Dedifferentiated amniotic fluid mesenchymal stem cell (primary cell): ENCODE results near the gene CFAP74.
"Not testable (repeated sequence)": the region's sequence is repeated elsewhere in the genome, so short reads cannot be mapped to it uniquely, and the experiment has no call there.

ENCODE experiments used
- DNase-seq: peaks from one replicate; pipeline ENCODE4 v3.0.0-alpha.2; 2016; ENCODE audit errors: extremely low spot score

CFAP74 gene

GRCh38 chr1:1899266-1899966 lies 104.2 kb downstream of the CFAP74 start:
- no peak for DNase-seq

DNA sequence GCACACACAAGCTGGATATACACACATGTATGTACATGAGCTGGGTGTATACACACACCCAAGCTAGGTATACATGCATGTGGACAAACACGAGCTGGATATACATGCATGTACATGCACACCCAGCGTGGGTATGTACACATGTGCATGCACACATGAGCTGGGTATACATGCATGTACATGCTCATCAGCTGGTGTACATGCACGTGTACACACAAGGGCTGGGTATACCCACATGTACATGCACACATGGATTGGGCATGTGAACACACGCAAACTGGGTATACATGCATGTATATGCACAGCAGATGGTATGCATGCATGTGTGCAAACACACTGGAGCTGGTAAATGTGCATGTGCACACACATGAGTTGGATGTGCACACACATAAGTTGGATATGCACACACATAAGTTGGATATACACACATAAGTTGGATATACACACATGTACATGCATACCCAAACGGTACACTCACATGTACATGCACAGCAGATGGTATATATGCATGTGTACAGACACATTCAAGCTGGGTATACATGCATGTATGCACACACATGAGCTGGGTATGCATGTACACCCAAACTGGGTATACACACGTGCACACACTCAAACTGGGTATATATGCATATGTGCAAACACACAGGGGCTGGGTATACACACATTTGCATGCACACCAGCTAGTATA lies 105.2 kb downstream of the CFAP74 start:
- no peak for DNase-seq

DNA sequence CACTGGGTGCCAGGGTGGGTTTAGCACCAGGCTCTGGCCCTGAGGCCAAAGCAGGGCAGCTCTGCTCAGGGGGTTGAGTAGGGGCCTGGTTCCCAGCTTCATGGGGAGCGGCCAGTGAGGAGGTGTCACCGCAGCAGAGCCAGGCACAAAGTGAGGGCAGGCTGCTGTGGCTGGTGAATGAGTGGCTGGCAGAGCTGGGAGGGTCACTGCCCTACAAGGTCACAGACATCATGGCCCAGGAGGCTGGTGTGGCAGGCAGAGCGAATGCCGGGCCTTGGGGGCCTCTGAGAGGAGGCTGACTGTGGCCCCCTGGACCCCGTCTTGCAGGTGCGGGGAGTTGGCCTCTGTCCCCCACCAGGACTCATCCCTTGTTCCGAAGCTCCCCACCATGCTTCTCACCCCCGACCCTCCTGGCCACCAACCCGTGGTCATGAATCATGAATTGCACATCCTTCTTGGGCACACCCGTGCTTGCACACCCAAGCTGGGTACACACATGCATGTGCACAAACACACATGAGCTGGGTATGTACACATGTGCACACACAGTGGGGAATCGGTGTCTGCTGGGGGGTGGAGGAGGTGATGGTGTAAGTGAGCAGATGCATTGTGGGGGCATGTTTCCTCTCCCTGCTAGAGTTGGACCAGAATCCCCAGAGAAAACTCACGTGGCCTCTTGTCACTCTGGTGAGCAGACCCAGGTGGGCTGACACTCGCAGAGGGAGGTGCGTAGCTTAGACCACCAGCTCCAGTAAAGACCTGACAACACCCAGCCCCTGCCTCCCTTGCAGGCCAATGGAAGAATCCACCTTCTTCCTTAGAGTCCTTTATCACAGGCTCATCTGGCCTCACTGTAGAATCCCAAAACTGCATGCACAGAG lies 107.9 kb downstream of the CFAP74 start:
- DNase-seq: no peak

GRCh38 chr1:1895060-1895418 lies 108.5 kb downstream of the CFAP74 start:
- no peak for DNase-seq

- DNase-seq: no peak
Measured at GRCh38 chr1:1894354-1895059, 109.1 kb downstream of the CFAP74 start.

DNA sequence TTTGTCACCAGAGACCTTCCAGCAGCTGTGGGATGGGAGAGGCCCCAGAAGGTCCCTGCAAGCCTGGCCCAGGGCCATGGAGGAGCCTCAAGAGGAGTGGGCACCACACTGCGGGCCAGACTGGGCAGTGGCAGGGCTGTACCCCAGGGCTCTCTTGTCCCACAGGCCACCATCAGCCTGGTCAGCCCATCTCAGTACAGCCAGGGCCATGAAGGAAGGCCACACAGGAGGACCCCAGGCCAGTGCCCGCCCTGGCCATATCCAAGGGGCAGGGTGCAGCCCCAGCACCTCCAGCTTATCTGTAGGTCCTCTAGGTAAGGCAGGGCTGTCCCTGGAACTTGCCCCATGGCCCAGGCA lies 109.6 kb downstream of the CFAP74 start:
- DNase-seq: no peak

DNA sequence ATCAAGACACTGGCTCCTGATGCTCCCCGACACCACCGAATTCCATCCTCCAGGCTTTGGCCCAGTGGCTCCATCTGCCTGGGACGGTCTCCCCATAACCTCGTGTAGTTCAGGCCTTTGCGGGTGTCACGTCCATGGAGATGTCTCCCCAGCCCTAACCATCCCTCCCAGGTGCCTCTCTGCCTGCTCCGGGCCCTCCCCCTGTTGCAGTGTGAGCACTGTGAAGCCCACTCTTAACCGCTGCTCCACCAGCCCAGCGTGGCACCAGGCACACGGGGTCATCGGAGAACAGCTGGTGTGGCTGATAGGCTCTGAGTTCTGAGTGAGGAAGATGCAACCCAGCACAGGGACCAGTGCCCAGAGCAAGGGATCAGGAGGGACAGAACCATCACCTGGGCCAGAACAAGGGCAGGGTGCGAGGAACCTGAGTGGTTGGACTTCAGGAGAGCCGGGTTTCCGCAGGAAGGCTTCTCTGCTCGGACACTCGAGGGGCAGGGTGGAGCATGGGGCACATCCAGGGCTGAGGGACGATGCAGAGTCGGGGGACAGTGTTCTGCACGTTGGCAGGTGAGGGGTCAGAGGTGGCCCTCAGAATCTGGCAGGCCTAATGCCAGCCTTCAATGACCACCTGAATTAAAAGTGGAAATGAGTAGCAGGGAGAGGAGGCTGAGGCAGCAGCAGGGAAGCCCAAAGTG lies 110.1 kb downstream of the CFAP74 start:
- no peak for DNase-seq

GRCh38 chr1:1892763-1893120 lies 110.8 kb downstream of the CFAP74 start:
- no peak for DNase-seq

DNA sequence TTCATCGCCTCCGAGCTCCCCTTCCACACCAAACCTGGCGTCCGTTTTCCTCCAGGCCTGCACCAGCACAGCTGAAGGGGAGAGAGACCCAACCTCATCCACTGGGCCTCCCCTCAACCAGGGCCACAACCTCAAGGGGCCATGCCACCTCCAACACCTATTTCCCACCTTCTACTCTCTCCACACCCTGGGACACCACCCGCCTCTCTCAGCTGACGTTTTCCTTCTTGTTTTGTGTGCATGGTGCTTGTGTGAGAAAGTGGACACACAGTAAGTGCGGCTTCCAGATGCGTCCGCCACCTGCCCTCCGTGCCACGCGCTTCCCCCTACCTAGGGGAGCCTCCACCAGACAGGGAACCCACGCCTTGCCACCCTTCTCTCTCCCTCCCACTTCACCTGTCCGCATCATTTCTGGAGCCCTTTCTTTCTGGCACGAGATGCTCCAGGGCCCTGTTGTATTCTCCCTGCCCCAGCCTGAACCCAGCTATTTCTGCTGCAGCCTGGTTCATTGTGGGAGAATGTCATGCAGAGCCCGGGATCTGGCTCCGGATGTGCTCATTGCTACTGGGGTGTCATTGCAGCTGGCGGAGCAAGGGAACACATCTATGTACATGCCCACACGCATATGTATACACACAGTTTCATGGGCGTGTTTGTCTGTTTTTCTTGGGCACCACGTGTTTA lies 111.4 kb downstream of the CFAP74 start:
- DNase-seq: no peak

GRCh38 chr1:1891349-1892078 lies 112.1 kb downstream of the CFAP74 start:
- no peak for DNase-seq

DNA sequence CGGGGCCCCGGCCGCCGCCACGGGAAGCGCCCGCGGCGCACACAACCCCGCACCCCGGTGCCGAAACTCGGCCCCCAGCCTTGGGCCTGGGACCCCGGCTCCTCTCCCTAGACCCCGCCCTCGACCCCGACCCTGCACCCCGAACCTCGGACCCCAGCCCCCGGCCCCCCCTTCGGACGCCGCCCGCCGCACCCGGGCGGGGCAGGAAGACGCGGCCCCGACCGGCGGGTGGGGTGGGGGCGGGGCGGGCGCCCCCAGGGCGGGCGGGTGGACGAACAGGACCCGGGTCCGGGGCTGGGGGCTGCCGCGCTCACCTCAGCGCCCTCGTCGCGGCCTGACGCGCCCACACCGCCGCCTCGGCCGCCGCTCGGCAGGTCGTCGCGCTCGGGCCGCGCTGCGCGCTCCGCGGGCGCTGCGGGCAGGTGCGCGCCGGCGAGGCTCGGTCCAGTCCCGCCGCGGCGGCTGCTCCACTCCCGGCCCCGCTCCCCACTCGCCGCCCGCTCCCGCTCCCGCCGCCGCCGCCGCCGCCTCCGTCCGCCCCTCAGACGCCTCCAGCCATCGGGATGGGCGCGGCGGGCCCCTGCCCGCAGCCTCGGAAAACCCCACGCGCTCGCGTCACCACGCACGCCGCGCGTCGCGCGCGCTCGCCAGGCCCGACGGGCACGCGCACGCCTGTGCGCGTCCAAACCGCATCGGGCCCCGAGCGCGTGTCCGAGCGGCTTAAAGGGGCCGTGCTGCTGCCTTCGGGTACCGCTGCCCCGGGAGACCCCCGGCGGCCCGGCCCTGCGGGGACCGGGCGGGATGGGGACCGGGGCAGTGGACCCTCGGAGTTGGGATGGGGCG lies 112.9 kb downstream of the CFAP74 start, which contains the start of gene GNB1:
Gene GNB1, minus strand, starts transcription at position 582 of the 843 bp plus-strand sequence. CDS start 65,634 bp downstream, outside the sequence.
- DNase-seq: peak; percentile 70

- no peak for DNase-seq
Measured at GRCh38 chr1:1889847-1890505, 113.6 kb downstream of the CFAP74 start.

DNA sequence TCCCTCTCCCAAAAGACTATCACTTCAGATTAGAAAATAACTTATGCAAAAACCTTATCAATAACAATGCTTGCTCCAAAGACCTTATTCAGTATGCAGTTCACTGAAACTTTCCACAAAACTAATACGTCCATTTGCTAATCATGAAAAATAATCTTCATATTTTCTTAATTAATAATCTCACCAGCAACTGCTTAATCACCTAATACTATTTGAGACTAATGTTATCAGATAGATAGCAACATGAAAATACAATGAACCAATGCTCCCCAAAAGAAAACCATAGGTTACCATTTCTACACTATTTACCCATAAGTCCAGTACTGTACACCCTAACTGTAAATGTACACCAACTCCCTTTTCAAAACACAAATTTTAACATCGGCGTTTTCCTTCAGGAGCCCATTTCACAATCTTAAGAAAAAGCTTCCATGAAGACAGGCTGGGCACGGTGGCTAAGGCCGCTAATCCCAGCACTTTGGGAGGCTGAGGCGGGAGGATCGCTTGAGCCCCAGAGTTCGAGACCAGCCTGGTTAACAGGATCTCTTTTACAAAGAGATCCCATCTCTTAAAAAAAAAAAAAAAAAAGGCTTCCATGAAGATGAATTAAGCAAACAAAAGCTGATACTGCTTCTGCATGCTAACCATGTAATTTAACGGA lies 114.4 kb downstream of the CFAP74 start:
- DNase-seq: no peak

DNA sequence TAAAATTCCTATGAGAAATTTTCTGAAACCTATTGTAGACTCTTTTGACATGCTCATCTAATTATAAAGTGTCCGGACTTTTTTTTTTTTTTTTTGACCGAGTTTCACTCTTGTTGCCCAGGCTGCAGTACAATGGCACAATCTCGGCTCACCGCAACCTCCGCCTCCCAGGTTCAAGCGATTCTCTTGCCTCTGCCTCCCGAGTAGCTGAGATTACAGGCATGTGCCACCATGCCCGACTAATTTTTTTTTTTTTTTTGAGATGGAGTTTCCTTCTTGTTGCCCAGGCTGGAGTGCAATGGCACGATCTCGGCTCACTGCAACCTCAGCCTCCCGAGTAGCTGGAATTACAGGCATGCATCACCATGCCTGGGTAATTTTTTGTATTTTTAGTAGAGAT lies 119.7 kb downstream of the CFAP74 start:
- not testable (repeated sequence) for DNase-seq

- no peak for DNase-seq
Measured at GRCh38 chr1:1883092-1883873, 120.3 kb downstream of the CFAP74 start.

GRCh38 chr1:1881727-1882126 lies 121.9 kb downstream of the CFAP74 start:
- DNase-seq: no peak

DNA sequence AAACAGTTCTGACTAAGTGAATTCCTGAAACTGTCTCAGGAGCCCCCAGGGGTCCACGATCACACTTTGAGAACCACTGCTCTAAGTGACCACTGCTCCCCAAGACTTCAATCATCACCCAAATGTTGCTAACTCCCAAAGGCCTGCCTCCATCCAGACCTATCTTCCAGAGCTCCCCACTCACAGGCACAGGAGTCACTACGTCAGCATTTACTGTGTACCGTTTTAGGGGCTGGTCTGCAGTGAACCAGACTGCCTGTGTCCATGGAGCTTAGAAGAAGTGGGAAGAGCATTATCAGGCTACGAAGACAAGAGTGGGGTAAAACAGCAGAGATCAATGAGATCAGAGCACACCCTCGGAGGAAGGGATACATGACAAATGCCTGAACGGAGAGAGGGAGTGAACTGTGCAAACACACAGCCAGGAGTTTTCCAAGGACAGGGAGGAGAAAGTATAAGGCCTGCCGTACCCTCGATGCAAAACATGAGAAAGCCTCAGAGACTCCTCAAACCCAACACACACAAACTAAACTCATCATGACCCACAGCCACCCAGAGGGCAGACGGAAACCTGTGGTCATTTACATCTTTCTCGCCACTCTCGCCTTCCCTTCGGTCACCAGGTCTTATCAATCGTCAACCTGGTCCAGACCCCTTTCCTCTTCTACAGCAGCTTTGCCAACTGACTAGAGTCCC lies 122.8 kb downstream of the CFAP74 start:
- DNase-seq: no peak
